ENCODE results near the gene SAA2.

- no peak for TF ChIP-seq EZH2phosphoT487 (IDR thresholded peaks at IDR 0.05; ENCODE audit: insufficient read depth, low read depth)
- no peak for TF ChIP-seq EZH2 (IDR thresholded peaks at IDR 0.05; ENCODE audit: insufficient read depth, poor library complexity, severe bottlenecking)
Measured at GRCh38 chr11:18196532-18196931, 51.9 kb downstream of the SAA2 start.

All from GM23248 (cell line).